Measurements from ENCODE around the gene TBL3. TPM values are rescaled to one million over a fixed set of nuclear protein-coding genes. Genes with fewer than 3 reads are reported as not detected.

TBL3 gene
- 10 to 100 TPM; 22.6 to 24.4 TPM for total RNA-seq

DNA sequence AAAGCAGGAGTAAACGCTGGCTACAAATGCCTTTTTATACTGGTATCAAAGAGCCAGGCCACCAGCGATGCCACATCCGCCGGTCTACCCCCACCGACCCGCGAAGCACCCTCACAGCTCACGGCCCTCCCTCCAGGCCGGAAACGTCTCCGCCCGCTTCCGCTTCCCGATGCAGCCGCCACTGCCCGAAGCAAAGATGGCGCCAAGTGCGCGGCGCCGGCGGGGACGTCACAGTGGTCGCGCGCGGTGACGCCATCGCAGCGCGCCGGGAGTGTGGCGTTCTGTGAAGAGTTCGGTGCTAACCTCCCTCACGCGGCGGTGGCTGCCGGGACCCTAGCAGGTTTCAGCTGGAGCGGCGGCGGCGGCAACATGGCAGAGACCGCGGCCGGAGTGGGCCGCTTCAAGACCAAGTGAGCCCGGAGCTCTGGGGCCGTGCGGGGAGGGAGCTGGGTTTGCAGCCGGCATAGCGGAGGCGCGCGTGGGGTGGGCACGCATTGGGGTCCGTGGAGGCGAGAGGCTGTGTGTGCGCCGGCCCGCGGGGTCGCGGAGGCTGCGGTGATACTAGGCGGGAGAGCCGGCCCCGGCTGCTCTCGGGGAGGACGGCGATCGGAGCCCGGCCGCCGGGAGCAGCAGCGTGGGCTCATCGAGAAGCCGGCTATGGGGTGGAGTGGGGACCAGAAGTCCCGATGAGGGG lies at the start of gene TBL3:
TBL3 (plus strand) TSS at position 258 of the 694 bp plus-strand sequence; CDS start at position 370, 112 bp downstream.
- H3K36me3 Mint-ChIP-seq (ENCODE audit: insufficient read depth in 2 of 2): peaks cover 2 to 6% of the 10 kb centered on the region in 2 donors
- ATAC-seq (replicated peaks in 1 of 2): peak; percentile 96 to 97
- no peaks in the 10 kb centered on the region for H3K9me3 Mint-ChIP-seq
- peak within 1 kb of the TSS; percentile 97 for H3K27ac Mint-ChIP-seq
- peaks cover 39% of the 10 kb centered on the region for H3K4me1 Mint-ChIP-seq (ENCODE audit: low read depth)
- H3K4me3 Mint-ChIP-seq: peak within 1 kb of the TSS; percentile 94 to 98
- no peaks in the 10 kb centered on the region for H3K27me3 Mint-ChIP-seq (ENCODE audit: low read depth)
- peak; percentile 97 to 98 for DNase-seq

- peaks cover 6% of the 10 kb centered on the region for H3K4me1 Mint-ChIP-seq (ENCODE audit: low read depth)
- no peak overlapping the region for H3K27ac Mint-ChIP-seq
- H3K36me3 Mint-ChIP-seq (ENCODE audit: insufficient read depth in 2 of 2): peaks cover 0 to 1% of the 10 kb centered on the region in 2 donors
- H3K27me3 Mint-ChIP-seq (ENCODE audit: low read depth): peaks cover 45% of the 10 kb centered on the region
- DNase-seq (no peak), ATAC-seq (replicated peaks in 1 of 2) (no peak)
- H3K9me3 Mint-ChIP-seq: no peaks in the 10 kb centered on the region
- H3K4me3 Mint-ChIP-seq: no peak overlapping the region
Observed at GRCh38 chr16:1922357-1922756, 49.5 kb upstream of the TBL3 start.

DNA sequence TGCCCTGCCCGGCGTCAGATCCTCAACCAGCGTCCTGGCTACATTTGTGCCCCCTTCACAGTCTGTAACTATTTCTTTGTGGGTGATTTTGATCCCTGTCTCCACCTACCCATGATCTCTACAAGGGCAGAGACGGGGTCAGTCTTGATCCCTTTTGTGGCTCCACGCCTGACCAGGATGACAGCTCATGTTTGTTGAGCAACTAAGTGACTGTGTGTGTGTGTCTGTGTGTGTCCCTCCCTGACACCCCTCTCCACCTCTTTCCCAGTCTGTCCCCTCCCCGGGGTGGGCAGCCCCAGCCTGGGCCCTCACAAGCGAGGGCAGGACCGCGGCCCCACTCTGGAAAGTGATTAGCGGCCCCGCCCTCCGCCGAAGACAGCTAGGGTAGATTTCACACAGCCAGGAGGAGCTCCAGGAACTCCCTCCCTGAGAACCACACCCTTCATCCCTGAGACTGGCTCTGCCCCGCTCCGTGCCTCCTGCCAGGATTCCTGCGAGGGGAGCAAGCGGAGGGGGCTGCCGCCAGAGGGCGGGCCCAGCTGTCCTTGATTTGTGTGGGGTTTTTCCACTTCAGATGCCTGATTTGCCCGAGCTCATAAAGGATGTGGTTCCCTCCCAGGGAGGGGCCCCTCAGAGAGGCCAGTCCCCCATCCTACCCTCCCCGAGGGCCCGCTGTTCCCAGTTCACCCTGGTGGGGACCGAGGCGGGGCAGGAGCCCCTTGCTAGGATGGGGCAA lies 48.4 kb upstream of the TBL3 start:
- DNase-seq (no peak), ATAC-seq (replicated peaks in 1 of 2) (peak in 1 of 2 donors; percentile 19)
- peaks cover 0 to 1% of the 10 kb centered on the region in 2 donors for H3K36me3 Mint-ChIP-seq (ENCODE audit: insufficient read depth in 2 of 2)
- H3K27me3 Mint-ChIP-seq (ENCODE audit: low read depth): peaks cover 45% of the 10 kb centered on the region
- H3K27ac Mint-ChIP-seq: no peak overlapping the region
- no peak overlapping the region for H3K4me3 Mint-ChIP-seq
- H3K9me3 Mint-ChIP-seq: no peaks in the 10 kb centered on the region
- peaks cover 6% of the 10 kb centered on the region for H3K4me1 Mint-ChIP-seq (ENCODE audit: low read depth)

- H3K4me3 Mint-ChIP-seq: no peak overlapping the region
- H3K9me3 Mint-ChIP-seq: no peaks in the 10 kb centered on the region
- no peak for ATAC-seq (replicated peaks in 1 of 2)
- peaks cover 9% of the 10 kb centered on the region for H3K4me1 Mint-ChIP-seq (ENCODE audit: low read depth)
- no peak for DNase-seq
- H3K27ac Mint-ChIP-seq: no peak overlapping the region
- peaks cover 45% of the 10 kb centered on the region for H3K27me3 Mint-ChIP-seq (ENCODE audit: low read depth)
- peaks cover 0 to 1% of the 10 kb centered on the region in 2 donors for H3K36me3 Mint-ChIP-seq (ENCODE audit: insufficient read depth in 2 of 2)
Observed at GRCh38 chr16:1924095-1924494, 47.8 kb upstream of the TBL3 start.

DNA sequence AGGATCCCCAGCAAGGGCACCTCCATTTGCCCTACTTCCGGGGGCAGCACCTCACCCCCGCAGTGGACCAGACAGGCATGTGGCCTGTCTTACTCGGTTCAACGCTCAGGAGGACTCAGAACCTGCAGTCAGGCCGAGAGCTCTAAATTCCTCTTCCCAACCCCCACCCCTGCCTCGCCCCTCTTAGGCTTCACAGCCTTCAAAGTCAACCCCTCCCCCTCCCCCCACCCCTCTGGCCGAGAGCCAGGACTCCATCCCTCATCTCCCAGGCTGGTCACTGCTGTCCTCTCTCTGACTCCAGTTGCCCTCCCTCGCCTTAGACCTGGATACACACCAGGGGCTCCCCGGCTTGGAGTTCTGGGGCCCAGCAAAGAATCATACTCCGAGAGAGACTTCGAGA lies 45.6 kb upstream of the TBL3 start:
- Mint-ChIP-seq H3K4me3 (no peak overlapping the region), H3K27me3 (ENCODE audit: low read depth) (peaks cover 32% of the 10 kb centered on the region), H3K36me3 (ENCODE audit: insufficient read depth in 2 of 2) (peaks cover 0 to 1% of the 10 kb centered on the region in 2 donors), H3K4me1 (ENCODE audit: low read depth) (peaks cover 5% of the 10 kb centered on the region), H3K9me3 (no peaks in the 10 kb centered on the region), H3K27ac (no peak overlapping the region)
- ATAC-seq (replicated peaks in 1 of 2): no peak
- DNase-seq: no peak

DNA sequence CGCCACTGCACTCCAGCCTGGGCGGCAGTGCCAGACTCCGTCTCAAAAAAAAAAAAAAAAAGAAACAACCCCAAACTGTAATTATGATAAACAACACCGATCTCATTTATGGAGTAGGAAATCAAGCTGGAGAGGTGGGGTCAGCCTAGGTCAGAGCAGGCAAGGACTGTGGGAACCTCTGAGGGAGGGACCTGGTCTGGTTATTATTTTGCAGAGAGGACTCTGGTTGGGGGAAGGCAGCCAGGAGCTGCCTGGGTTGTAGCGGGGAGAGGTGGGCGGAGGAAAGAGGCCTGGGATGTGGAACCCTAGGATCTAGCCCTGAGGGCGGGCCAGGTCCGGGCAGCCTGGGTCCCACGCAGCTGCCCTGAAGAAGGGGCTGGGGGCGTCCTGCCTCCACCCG lies 42.7 kb upstream of the TBL3 start:
- Mint-ChIP-seq H3K27ac (no peak overlapping the region), H3K9me3 (no peaks in the 10 kb centered on the region), H3K4me3 (peak overlapping the region; percentile 82 to 83), H3K36me3 (ENCODE audit: insufficient read depth in 2 of 2) (no peaks in the 10 kb centered on the region), H3K4me1 (ENCODE audit: low read depth) (peaks cover 5% of the 10 kb centered on the region), H3K27me3 (ENCODE audit: low read depth) (peaks cover 10% of the 10 kb centered on the region)
- ATAC-seq (replicated peaks in 1 of 2) (peak; percentile 25 to 39), DNase-seq (peak in 1 of 2 donors; percentile 16)

GRCh38 chr16:1929578-1930337 lies 42.1 kb upstream of the TBL3 start:
- Mint-ChIP-seq H3K27me3 (ENCODE audit: low read depth) (peaks cover 3% of the 10 kb centered on the region), H3K4me3 (peak overlapping the region; percentile 73 to 78), H3K9me3 (no peaks in the 10 kb centered on the region), H3K27ac (no peak overlapping the region), H3K4me1 (ENCODE audit: low read depth) (peaks cover 5% of the 10 kb centered on the region), H3K36me3 (ENCODE audit: insufficient read depth in 2 of 2) (no peaks in the 10 kb centered on the region)
- DNase-seq (peak; percentile 93 to 99), ATAC-seq (replicated peaks in 1 of 2) (peak; percentile 92 to 94)

GRCh38 chr16:1930338-1930720 lies 41.5 kb upstream of the TBL3 start:
- H3K36me3 Mint-ChIP-seq (ENCODE audit: insufficient read depth in 2 of 2): no peaks in the 10 kb centered on the region
- ATAC-seq (replicated peaks in 1 of 2): no peak
- H3K9me3 Mint-ChIP-seq: no peaks in the 10 kb centered on the region
- H3K27me3 Mint-ChIP-seq (ENCODE audit: low read depth): no peaks in the 10 kb centered on the region
- H3K4me3 Mint-ChIP-seq: peak overlapping the region in 1 of 2 donors; percentile 47
- no peak for DNase-seq
- H3K4me1 Mint-ChIP-seq (ENCODE audit: low read depth): peaks cover 5% of the 10 kb centered on the region
- H3K27ac Mint-ChIP-seq: no peak overlapping the region

- H3K4me3 Mint-ChIP-seq: no peak overlapping the region
- no peaks in the 10 kb centered on the region for H3K27me3 Mint-ChIP-seq (ENCODE audit: low read depth)
- no peaks in the 10 kb centered on the region for H3K36me3 Mint-ChIP-seq (ENCODE audit: insufficient read depth in 2 of 2)
- H3K9me3 Mint-ChIP-seq: no peaks in the 10 kb centered on the region
- H3K27ac Mint-ChIP-seq: no peak overlapping the region
- DNase-seq (no peak), ATAC-seq (replicated peaks in 1 of 2) (no peak)
- H3K4me1 Mint-ChIP-seq (ENCODE audit: low read depth): peaks cover 5% of the 10 kb centered on the region
Observed at GRCh38 chr16:1932050-1933028, 39.5 kb upstream of the TBL3 start.

- no peak overlapping the region for H3K4me3 Mint-ChIP-seq
- DNase-seq: no peak
- no peak for ATAC-seq (replicated peaks in 1 of 2)
- no peaks in the 10 kb centered on the region for H3K27me3 Mint-ChIP-seq (ENCODE audit: low read depth)
- no peak overlapping the region for H3K27ac Mint-ChIP-seq
- H3K9me3 Mint-ChIP-seq: no peaks in the 10 kb centered on the region
- no peaks in the 10 kb centered on the region for H3K36me3 Mint-ChIP-seq (ENCODE audit: insufficient read depth in 2 of 2)
- peaks cover 5% of the 10 kb centered on the region for H3K4me1 Mint-ChIP-seq (ENCODE audit: low read depth)
Observed at GRCh38 chr16:1933097-1933661, 38.7 kb upstream of the TBL3 start.

DNA sequence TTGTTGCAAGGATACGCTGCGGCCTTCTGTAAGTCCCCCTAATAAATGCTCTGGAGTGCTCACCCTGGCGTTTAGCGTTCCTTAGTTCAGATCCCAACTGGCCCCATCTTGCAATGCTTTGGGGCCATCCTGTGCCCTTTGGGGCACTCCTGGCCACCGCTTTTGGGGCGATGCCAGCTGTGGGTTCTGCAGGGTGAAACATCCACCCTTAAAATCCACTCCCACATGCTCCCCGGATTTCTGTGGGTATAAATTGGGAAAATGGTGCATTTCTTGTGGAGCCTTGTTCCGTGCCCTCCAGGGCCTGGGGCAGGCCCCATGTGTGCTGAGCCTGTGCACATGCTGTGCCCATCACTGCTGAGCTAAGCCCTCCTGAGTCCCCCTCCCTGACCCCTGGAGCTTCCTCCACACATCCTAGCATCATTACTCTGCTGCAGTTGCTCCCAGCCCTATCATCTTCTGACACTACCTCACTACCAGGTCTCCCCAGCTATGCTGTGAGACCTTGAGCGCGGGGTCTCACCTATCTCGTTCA lies 34.8 kb upstream of the TBL3 start:
- DNase-seq: no peak
- Mint-ChIP-seq H3K4me3 (no peak overlapping the region), H3K27me3 (ENCODE audit: low read depth) (no peaks in the 10 kb centered on the region), H3K36me3 (ENCODE audit: insufficient read depth in 2 of 2) (no peaks in the 10 kb centered on the region), H3K4me1 (ENCODE audit: low read depth) (peaks cover 8% of the 10 kb centered on the region), H3K27ac (no peak overlapping the region), H3K9me3 (no peaks in the 10 kb centered on the region)
- no peak for ATAC-seq (replicated peaks in 1 of 2)

- Mint-ChIP-seq H3K4me3 (no peak overlapping the region), H3K27ac (no peak overlapping the region), H3K9me3 (no peaks in the 10 kb centered on the region), H3K27me3 (ENCODE audit: low read depth) (no peaks in the 10 kb centered on the region), H3K36me3 (ENCODE audit: insufficient read depth in 2 of 2) (peaks cover 2% of the 10 kb centered on the region in 2 donors), H3K4me1 (ENCODE audit: low read depth) (peaks cover 12% of the 10 kb centered on the region)
- no peak for ATAC-seq (replicated peaks in 1 of 2)
- no peak for DNase-seq
Observed at GRCh38 chr16:1938316-1938715, 33.5 kb upstream of the TBL3 start.

Measured in activated T-cell treated with anti-CD3 and anti-CD28 coated beads, Interleukin-2, amount 50 U/mL, for 72 hours (primary cell).